Bronchial epithelial cell (primary cell): Measurements from ENCODE around the gene PPM1N. TPM values are rescaled to one million over a fixed set of nuclear protein-coding genes. Genes with fewer than 3 reads are reported as not detected.

Experiments used
- DNase-seq: peaks from one replicate; pipeline ENCODE4 v3.0.0-alpha.2; 2010; ENCODE audit warnings: low read depth
- FAIRE-seq: peaks from 2 replicates; lab custom pipeline; 2011; peaks lifted over from hg19 to GRCh38; lab: Jason Lieb, UNC
- H3K27me3 ChIP-seq: 2 replicates; pipeline ENCODE4 v1.5.1; 2011; ENCODE audit warnings: low read length; ENCODE audit not compliant: control insufficient read depth, insufficient read depth
- H3K36me3 ChIP-seq: 2 replicates; pipeline ENCODE4 v1.5.1; 2011; ENCODE audit warnings: low read length; ENCODE audit not compliant: control insufficient read depth, insufficient read depth
- H3K4me3 ChIP-seq: 2 replicates; pipeline ENCODE4 v1.5.1; 2011; ENCODE audit warnings: mild to moderate bottlenecking, low read depth, low read length, control low read depth
- CTCF ChIP-seq: IDR thresholded peaks from 2 replicates; pipeline ENCODE4 v1.5.1; 2011; ENCODE audit warnings: mild to moderate bottlenecking, moderate library complexity, low read length, control low read depth, inconsistent platforms; ENCODE audit not compliant: insufficient read depth, severe bottlenecking
- total RNA-seq: library from RNA; depleted of rRNA; stranded (reverse); fragments of >200 nt; gene quantifications from 2 replicates; pipeline ENCODE4 v1.2.1, GENCODE V29; 2014

PPM1N gene
- total RNA-seq, 1 donor from 2014 or later, result 1.6 TPM

GRCh38 chr19:45471111-45471930 is 26.9 kb upstream of the PPM1N start:
- no peak for FAIRE-seq
- no peak for TF ChIP-seq CTCF

GRCh38 chr19:45471931-45472562 is 26.2 kb upstream of the PPM1N start:
- DNase-seq (no peak), FAIRE-seq (no peak)
- Histone ChIP-seq H3K36me3 (peaks cover 3% of the 10 kb centered on the region), H3K4me3 (no peak overlapping the region), H3K27me3 (no peaks in the 10 kb centered on the region)
- TF ChIP-seq CTCF, result no peak

More at GRCh38 chr19:45471111-45471930, 26.9 kb upstream of the PPM1N start:
- H3K36me3 ChIP-seq, result peaks cover 3% of the 10 kb centered on the region
- H3K4me3 ChIP-seq, result no peak overlapping the region
- H3K27me3 ChIP-seq, result no peaks in the 10 kb centered on the region
- DNase-seq, result no peak

GRCh38 chr19:45472563-45473366 is 25.5 kb upstream of the PPM1N start:
- no peak for TF ChIP-seq CTCF
- H3K27me3 ChIP-seq, result no peaks in the 10 kb centered on the region
- FAIRE-seq (no peak), DNase-seq (no peak)
- H3K36me3 ChIP-seq, result peaks cover 3% of the 10 kb centered on the region
- no peak overlapping the region for H3K4me3 ChIP-seq

GRCh38 chr19:45473367-45473681 is 24.9 kb upstream of the PPM1N start:
- TF ChIP-seq CTCF, result no peak
- no peak overlapping the region for H3K4me3 ChIP-seq
- DNase-seq (no peak), FAIRE-seq (no peak)
- H3K27me3 ChIP-seq, result no peaks in the 10 kb centered on the region
- H3K36me3 ChIP-seq, result peaks cover 3% of the 10 kb centered on the region

GRCh38 chr19:45473682-45474605 is 24.3 kb upstream of the PPM1N start:
- TF ChIP-seq CTCF, result no peak
- no peak for DNase-seq
- no peak for FAIRE-seq
- no peak overlapping the region for H3K4me3 ChIP-seq
- peaks cover 3% of the 10 kb centered on the region for H3K36me3 ChIP-seq
- no peaks in the 10 kb centered on the region for H3K27me3 ChIP-seq
